HepG2 (cell line): ENCODE results near the gene DLG4.

Experiments
- CREM ChIP-seq, 2 experiments: sonication (generic) in 1 of 2; formaldehyde crosslinking in 1 of 2; IDR thresholded peaks; 2 replicates each; pipeline versions ENCODE4 v1.4.0 to v1.6.1; 2016 to 2020; ENCODE audit warnings: antibody characterized with exemption in 1 of 2, mild to moderate bottlenecking in 1 of 2, missing genetic modification reagents in 1 of 2
- NFIC ChIP-seq: IDR thresholded peaks from 2 replicates; pipeline ENCODE4 v1.6.1; 2012; ENCODE audit warnings: mild to moderate bottlenecking, low read length, inconsistent platforms
- POLR2A ChIP-seq, 2 experiments: IDR thresholded peaks; 2 replicates each; pipeline ENCODE4 v1.6.1; 2011; ENCODE audit warnings: low read depth in 2 of 2, low read length in 2 of 2, mild to moderate bottlenecking in 1 of 2, moderate library complexity in 1 of 2; ENCODE audit not compliant: insufficient read depth in 1 of 2
- TCF12 ChIP-seq, 2 experiments: fragments of 450-650 bp in 1 of 2; sonication (generic) in 1 of 2; formaldehyde crosslinking in 1 of 2; IDR thresholded peaks; 2 replicates each; pipeline versions ENCODE4 v1.6.1 to v1.8.0; 2017 to 2022; ENCODE audit warnings: antibody characterized with exemption in 1 of 2, mild to moderate bottlenecking in 1 of 2, missing genetic modification reagents in 1 of 2, moderate library complexity in 1 of 2
- TOE1 ChIP-seq: sonication (generic); formaldehyde crosslinking; IDR thresholded peaks from 2 replicates; pipeline ENCODE4 v1.4.0; 2020; ENCODE audit warnings: mild to moderate bottlenecking, missing genetic modification reagents
- ZFP36 ChIP-seq: fragments of 150-350 bp; IDR thresholded peaks from 2 replicates; pipeline ENCODE4 v1.6.1; 2018; ENCODE audit warnings: borderline replicate concordance, low read length, low read depth; ENCODE audit not compliant: partially characterized antibody
- ZFY ChIP-seq: sonication (generic); formaldehyde crosslinking; IDR thresholded peaks from 2 replicates; pipeline ENCODE4 v1.4.0; 2020; ENCODE audit warnings: missing genetic modification reagents
- ZNF572 ChIP-seq: sonication (generic); formaldehyde crosslinking; IDR thresholded peaks from 2 replicates; pipeline ENCODE4 v1.5.1; 2020; ENCODE audit warnings: mild to moderate bottlenecking, missing genetic modification reagents
- TF ChIP-seq, protein P1 (sequence below): sonication (generic); formaldehyde crosslinking; IDR thresholded peaks from 2 replicates; pipeline ENCODE4 v1.5.0; 2020; ENCODE audit warnings: mild to moderate bottlenecking, missing genetic modification reagents, moderate library complexity
- TF ChIP-seq, protein P2 (sequence below): sonication (generic); formaldehyde crosslinking; IDR thresholded peaks from 2 replicates; pipeline ENCODE4 v1.8.0; 2022; ENCODE audit warnings: low read depth, missing genetic modification reagents
- TF ChIP-seq, protein P3 (sequence below): sonication (generic); formaldehyde crosslinking; IDR thresholded peaks from 2 replicates; pipeline ENCODE4 v1.4.0; 2020; ENCODE audit warnings: missing genetic modification reagents
- TF ChIP-seq, protein P4 (sequence below): sonication (generic); formaldehyde crosslinking; conservative IDR thresholded peaks from 2 replicates; pipeline ENCODE4 v1.4.0; 2020; ENCODE audit warnings: missing genetic modification reagents

DNA sequence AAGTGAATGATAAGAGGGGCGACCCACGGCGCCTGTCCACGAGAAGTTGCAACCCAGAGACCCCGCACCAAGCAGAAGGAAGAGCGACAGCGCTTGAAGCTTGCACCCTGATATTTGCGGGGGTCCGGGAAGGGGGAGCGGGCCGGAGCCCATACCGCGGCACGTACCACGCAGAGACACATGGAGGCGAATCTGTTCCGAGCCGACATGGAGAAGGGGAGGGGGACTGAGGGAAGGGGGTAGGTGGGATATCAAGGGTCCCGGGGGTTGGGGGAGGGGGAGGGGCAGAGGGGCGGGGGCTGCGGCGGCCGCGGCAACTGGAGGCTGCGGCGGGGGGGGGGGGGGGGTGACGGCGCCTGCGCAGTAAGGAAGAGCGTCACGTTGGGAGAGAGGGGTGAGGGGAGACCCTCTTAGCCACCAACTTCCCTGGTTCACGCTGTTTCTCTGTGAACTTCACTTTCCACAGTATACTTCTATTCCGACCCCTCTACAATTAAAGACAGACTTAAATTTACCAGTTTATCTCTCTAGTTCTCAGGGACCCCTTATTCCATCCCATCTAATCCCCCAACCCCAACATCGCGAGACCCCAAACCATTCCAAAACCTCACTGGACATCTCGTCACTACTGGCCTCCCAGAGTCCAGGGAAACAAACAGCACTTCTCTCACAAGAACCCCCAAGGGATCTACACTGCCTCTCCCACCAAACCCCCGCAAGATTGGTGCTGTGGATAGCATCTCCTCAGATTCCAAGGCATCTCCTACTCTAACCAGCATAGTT is 8.0 kb downstream of the DLG4 start:
- TF ChIP-seq TOE1 (CRISPR knock-in tag) (no peak), NFIC (no peak), ZFY (CRISPR knock-in tag) (no peak), CREM (IDR thresholded peaks at IDR 0.05) (no peak), CREM (CRISPR knock-in tag; IDR thresholded peaks at IDR 0.05) (no peak), ZFP36 (no peak), TCF12 (IDR thresholded peaks at IDR 0.05) (no peak), TCF12 (CRISPR knock-in tag; IDR thresholded peaks at IDR 0.05) (no peak), ZNF572 (no peak), POLR2A (IDR thresholded peaks at IDR 0.05; ENCODE audit: insufficient read depth in 1 of 2, low read depth in 2 of 2, low read length in 2 of 2) (no peak)
- TF ChIP-seq, protein P1, sequence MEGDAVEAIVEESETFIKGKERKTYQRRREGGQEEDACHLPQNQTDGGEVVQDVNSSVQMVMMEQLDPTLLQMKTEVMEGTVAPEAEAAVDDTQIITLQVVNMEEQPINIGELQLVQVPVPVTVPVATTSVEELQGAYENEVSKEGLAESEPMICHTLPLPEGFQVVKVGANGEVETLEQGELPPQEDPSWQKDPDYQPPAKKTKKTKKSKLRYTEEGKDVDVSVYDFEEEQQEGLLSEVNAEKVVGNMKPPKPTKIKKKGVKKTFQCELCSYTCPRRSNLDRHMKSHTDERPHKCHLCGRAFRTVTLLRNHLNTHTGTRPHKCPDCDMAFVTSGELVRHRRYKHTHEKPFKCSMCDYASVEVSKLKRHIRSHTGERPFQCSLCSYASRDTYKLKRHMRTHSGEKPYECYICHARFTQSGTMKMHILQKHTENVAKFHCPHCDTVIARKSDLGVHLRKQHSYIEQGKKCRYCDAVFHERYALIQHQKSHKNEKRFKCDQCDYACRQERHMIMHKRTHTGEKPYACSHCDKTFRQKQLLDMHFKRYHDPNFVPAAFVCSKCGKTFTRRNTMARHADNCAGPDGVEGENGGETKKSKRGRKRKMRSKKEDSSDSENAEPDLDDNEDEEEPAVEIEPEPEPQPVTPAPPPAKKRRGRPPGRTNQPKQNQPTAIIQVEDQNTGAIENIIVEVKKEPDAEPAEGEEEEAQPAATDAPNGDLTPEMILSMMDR (CRISPR knock-in tag) = no peak
- TF ChIP-seq, protein P2, sequence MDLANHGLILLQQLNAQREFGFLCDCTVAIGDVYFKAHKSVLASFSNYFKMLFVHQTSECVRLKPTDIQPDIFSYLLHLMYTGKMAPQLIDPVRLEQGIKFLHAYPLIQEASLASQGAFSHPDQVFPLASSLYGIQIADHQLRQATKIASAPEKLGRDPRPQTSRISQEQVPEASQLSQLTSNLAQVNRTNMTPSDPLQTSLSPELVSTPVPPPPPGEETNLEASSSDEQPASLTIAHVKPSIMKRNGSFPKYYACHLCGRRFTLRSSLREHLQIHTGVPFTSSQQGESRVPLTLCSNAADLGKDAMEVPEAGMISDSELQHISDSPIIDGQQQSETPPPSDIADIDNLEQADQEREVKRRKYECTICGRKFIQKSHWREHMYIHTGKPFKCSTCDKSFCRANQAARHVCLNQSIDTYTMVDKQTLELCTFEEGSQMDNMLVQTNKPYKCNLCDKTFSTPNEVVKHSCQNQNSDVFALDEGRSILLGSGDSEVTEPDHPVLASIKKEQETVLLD (CRISPR knock-in tag) = no peak
- TF ChIP-seq, protein P3, sequence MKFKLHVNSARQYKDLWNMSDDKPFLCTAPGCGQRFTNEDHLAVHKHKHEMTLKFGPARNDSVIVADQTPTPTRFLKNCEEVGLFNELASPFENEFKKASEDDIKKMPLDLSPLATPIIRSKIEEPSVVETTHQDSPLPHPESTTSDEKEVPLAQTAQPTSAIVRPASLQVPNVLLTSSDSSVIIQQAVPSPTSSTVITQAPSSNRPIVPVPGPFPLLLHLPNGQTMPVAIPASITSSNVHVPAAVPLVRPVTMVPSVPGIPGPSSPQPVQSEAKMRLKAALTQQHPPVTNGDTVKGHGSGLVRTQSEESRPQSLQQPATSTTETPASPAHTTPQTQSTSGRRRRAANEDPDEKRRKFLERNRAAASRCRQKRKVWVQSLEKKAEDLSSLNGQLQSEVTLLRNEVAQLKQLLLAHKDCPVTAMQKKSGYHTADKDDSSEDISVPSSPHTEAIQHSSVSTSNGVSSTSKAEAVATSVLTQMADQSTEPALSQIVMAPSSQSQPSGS = no peak
- TF ChIP-seq, protein P4, sequence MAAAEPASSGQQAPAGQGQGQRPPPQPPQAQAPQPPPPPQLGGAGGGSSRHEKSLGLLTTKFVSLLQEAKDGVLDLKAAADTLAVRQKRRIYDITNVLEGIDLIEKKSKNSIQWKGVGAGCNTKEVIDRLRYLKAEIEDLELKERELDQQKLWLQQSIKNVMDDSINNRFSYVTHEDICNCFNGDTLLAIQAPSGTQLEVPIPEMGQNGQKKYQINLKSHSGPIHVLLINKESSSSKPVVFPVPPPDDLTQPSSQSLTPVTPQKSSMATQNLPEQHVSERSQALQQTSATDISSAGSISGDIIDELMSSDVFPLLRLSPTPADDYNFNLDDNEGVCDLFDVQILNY (CRISPR knock-in tag) = no peak
